Measurements from ENCODE around the gene GAL3ST2.
"Not testable (repeated sequence)": the region's sequence is repeated elsewhere in the genome, so short reads cannot be mapped to it uniquely, and the experiment has no call there.

The GAL3ST2 gene

GRCh38 chr2:241739651-241740050 is 37.0 kb upstream of the GAL3ST2 start:
- CTCF ChIA-PET = interaction anchor here (1.1 to 1.7 kb wide), 2 partner anchors 136 to 139 kb away, joined by 4 read pairs; no protein-coding TSS in a partner anchor
- DNase-seq = no peak
- peak overlapping the region; percentile 24 for H3K27ac Mint-ChIP-seq
- no peaks in the 10 kb centered on the region for H3K27me3 Mint-ChIP-seq
- H3K36me3 Mint-ChIP-seq = peaks cover 7% of the 10 kb centered on the region
- no peaks in the 10 kb centered on the region for H3K9me3 Mint-ChIP-seq
- peaks cover 46% of the 10 kb centered on the region for H3K4me1 Mint-ChIP-seq
- H3K4me3 Mint-ChIP-seq = no peak overlapping the region

DNA sequence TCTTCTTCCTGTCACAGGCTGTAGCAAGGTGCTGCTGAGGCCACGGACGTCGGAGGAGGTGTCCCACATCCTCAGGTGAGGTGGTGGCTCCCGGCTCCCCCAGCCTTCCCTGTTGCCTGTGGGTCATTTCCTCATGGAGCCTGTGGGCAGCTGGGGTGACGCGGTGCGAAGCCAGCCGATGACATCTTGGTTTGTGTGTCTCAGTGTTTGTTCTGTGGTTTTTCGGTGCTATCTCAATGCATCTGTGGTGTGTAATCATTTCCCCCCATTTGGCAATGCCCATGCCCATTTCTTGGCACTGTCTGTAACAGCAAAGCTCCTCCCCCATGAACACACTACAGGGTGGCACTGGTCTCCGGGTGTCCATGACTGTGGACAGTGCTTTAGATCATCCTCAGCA is 35.6 kb upstream of the GAL3ST2 start:
- CTCF ChIA-PET = interaction anchor here (0.6 kb wide), 1 partner anchor 83 kb away, joined by 3 read pairs; no protein-coding TSS in a partner anchor
- Mint-ChIP-seq H3K27ac (no peak overlapping the region), H3K36me3 (peaks cover 19% of the 10 kb centered on the region), H3K27me3 (no peaks in the 10 kb centered on the region), H3K4me3 (peak overlapping the region; percentile 45), H3K4me1 (peaks cover 42% of the 10 kb centered on the region), H3K9me3 (no peaks in the 10 kb centered on the region)
- no peak for DNase-seq

DNA sequence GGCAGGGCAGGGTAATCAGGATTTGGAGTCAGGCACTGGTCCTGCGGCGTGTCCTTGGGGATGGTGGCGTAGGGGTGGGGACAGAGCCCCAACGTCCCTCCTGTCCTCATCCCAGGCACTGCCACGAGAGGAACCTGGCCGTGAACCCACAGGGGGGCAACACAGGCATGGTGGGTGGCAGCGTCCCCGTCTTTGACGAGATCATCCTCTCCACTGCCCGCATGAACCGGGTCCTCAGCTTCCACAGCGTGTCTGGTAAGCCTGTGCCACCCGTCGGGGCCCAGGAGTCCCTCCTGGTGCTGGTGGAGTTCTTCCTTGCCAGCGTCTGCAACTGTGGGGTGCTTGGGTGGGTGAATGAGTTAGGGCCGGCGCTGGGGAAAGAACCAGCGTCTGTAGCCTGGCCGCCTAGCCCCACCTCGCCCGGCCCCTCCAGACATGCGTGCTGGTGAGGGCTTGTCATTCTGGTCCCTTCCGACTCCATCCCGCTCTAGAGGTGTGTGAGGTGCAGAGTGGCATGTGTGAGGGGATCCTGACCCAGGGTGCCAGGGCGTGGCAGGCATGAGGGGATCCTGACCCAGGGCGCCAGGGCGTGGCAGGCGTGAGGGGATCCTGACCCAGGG is 34.2 kb upstream of the GAL3ST2 start:
- no peaks in the 10 kb centered on the region for H3K27me3 Mint-ChIP-seq
- H3K4me3 Mint-ChIP-seq = no peak overlapping the region
- H3K27ac Mint-ChIP-seq = no peak overlapping the region
- H3K4me1 Mint-ChIP-seq = peaks cover 37% of the 10 kb centered on the region
- no peaks in the 10 kb centered on the region for H3K9me3 Mint-ChIP-seq
- peaks cover 23% of the 10 kb centered on the region for H3K36me3 Mint-ChIP-seq
- DNase-seq = no peak
- CTCF ChIA-PET = no interaction called here

- H3K4me3 Mint-ChIP-seq, H3K9me3 Mint-ChIP-seq, H3K27me3 Mint-ChIP-seq, CTCF ChIA-PET, H3K27ac Mint-ChIP-seq, DNase-seq: not testable (repeated sequence)
- H3K4me1 Mint-ChIP-seq = peaks cover 33% of the 10 kb centered on the region
- H3K36me3 Mint-ChIP-seq = peaks cover 26% of the 10 kb centered on the region
Measured at GRCh38 chr2:241743008-241743407, 33.6 kb upstream of the GAL3ST2 start.

DNA sequence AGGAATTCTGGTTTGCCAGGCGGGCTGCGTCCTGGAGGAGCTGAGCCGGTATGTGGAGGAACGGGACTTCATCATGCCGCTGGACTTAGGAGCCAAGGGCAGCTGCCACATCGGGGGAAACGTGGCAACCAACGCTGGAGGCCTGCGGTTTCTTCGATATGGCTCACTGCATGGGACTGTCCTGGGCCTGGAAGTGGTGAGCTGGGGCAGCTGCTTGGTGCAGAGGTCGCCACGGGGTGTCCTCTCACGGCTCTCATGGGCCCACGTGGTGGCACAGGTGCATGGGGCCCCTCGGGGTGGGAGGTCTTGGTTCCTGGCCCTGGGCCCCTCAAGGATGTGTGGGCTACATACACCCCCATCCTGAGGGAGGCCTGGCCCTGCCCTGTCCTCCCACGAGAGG is 33.0 kb upstream of the GAL3ST2 start:
- CTCF ChIA-PET = no interaction called here
- Mint-ChIP-seq H3K27ac (no peak overlapping the region), H3K4me3 (no peak overlapping the region), H3K36me3 (peaks cover 26% of the 10 kb centered on the region), H3K27me3 (no peaks in the 10 kb centered on the region), H3K4me1 (peaks cover 31% of the 10 kb centered on the region), H3K9me3 (no peaks in the 10 kb centered on the region)
- DNase-seq = no peak

- Mint-ChIP-seq H3K9me3 (no peaks in the 10 kb centered on the region), H3K36me3 (peaks cover 27% of the 10 kb centered on the region), H3K27me3 (no peaks in the 10 kb centered on the region), H3K4me1 (peaks cover 25% of the 10 kb centered on the region), H3K4me3 (no peak overlapping the region), H3K27ac (no peak overlapping the region)
- CTCF ChIA-PET = no interaction called here
- no peak for DNase-seq
Measured at GRCh38 chr2:241744028-241744754, 32.4 kb upstream of the GAL3ST2 start.

DNA sequence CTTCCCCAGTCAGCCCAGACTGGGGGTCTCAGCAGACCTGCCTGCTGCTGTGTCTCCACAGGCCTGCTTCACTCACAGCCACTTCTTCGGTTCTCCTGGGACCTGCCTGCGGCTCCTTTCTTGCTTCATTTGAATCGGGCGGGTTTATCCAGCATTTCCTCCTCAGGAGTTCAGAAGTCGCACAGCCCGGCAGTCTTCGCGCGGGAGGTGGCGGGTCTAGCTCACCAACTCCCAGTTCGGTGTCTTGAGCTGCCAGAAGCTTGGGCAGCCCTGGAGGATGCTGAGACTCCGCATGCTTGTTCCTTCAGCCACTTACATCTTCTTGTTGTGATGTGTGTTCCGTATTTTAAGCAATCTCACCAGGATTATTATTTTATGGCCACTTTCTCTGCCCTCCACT is 31.3 kb upstream of the GAL3ST2 start:
- Mint-ChIP-seq H3K4me3 (no peak overlapping the region), H3K4me1 (peaks cover 14% of the 10 kb centered on the region), H3K27me3 (no peaks in the 10 kb centered on the region), H3K9me3 (no peaks in the 10 kb centered on the region), H3K27ac (no peak overlapping the region), H3K36me3 (peaks cover 30% of the 10 kb centered on the region)
- CTCF ChIA-PET = no interaction called here
- no peak for DNase-seq

GRCh38 chr2:241746084-241746483 is 30.5 kb upstream of the GAL3ST2 start:
- H3K27me3 Mint-ChIP-seq = no peaks in the 10 kb centered on the region
- H3K27ac Mint-ChIP-seq = no peak overlapping the region
- no peak for DNase-seq
- H3K4me1 Mint-ChIP-seq = peaks cover 8% of the 10 kb centered on the region
- no peaks in the 10 kb centered on the region for H3K9me3 Mint-ChIP-seq
- CTCF ChIA-PET = no interaction called here
- H3K36me3 Mint-ChIP-seq = peaks cover 30% of the 10 kb centered on the region
- H3K4me3 Mint-ChIP-seq = no peak overlapping the region

- Mint-ChIP-seq H3K9me3 (no peaks in the 10 kb centered on the region), H3K27ac (no peak overlapping the region), H3K27me3 (no peaks in the 10 kb centered on the region), H3K4me1 (peaks cover 3% of the 10 kb centered on the region), H3K4me3 (no peak overlapping the region), H3K36me3 (peaks cover 32% of the 10 kb centered on the region)
- no peak for DNase-seq
- CTCF ChIA-PET = no interaction called here
Measured at GRCh38 chr2:241748468-241749256, 28.0 kb upstream of the GAL3ST2 start.

- Mint-ChIP-seq H3K4me1 (peaks cover 3% of the 10 kb centered on the region), H3K36me3 (peaks cover 24% of the 10 kb centered on the region), H3K9me3 (no peaks in the 10 kb centered on the region), H3K27me3 (no peaks in the 10 kb centered on the region), H3K4me3 (no peak overlapping the region), H3K27ac (no peak overlapping the region)
- CTCF ChIA-PET = interaction anchor here (1.3 kb wide), 1 partner anchor 18 kb away, joined by 3 read pairs; no protein-coding TSS in a partner anchor
- no peak for DNase-seq
Measured at GRCh38 chr2:241750076-241750840, 26.4 kb upstream of the GAL3ST2 start.

GRCh38 chr2:241751152-241751551 is 25.5 kb upstream of the GAL3ST2 start:
- peaks cover 16% of the 10 kb centered on the region for H3K36me3 Mint-ChIP-seq
- no peaks in the 10 kb centered on the region for H3K27me3 Mint-ChIP-seq
- CTCF ChIA-PET = no interaction called here
- no peaks in the 10 kb centered on the region for H3K9me3 Mint-ChIP-seq
- H3K27ac Mint-ChIP-seq = no peak overlapping the region
- no peak overlapping the region for H3K4me3 Mint-ChIP-seq
- H3K4me1 Mint-ChIP-seq = peaks cover 3% of the 10 kb centered on the region
- DNase-seq = no peak

GRCh38 chr2:241751776-241752175 is 24.8 kb upstream of the GAL3ST2 start:
- Mint-ChIP-seq H3K27me3 (no peaks in the 10 kb centered on the region), H3K9me3 (no peaks in the 10 kb centered on the region), H3K4me1 (peaks cover 3% of the 10 kb centered on the region), H3K27ac (no peak overlapping the region), H3K36me3 (peaks cover 15% of the 10 kb centered on the region), H3K4me3 (no peak overlapping the region)
- CTCF ChIA-PET = no interaction called here
- no peak for DNase-seq

DNA sequence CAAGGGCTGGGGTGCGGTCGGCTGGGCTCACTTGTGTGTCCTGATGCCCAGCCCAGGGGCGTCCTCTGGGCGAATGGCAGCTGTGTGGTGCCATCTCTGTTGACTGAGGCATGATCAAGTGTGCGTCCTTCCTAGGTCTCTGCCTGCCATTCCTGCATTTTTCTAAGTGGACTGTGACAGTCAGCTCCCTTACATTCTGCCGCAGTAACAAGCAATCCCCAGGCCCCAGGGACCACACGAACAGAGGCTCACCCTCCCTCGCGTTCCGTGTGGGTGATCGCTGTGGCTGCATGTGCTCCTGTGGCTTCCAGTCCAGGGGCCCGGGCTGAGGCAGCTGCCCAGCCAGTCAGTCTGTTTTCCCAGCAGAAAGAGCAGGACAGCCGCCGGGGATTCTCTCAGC is 24.4 kb upstream of the GAL3ST2 start:
- Mint-ChIP-seq H3K4me3 (no peak overlapping the region), H3K9me3 (no peaks in the 10 kb centered on the region), H3K27ac (no peak overlapping the region), H3K27me3 (no peaks in the 10 kb centered on the region), H3K36me3 (peaks cover 15% of the 10 kb centered on the region), H3K4me1 (peaks cover under 1% of the 10 kb centered on the region)
- CTCF ChIA-PET = no interaction called here
- DNase-seq = no peak

DNA sequence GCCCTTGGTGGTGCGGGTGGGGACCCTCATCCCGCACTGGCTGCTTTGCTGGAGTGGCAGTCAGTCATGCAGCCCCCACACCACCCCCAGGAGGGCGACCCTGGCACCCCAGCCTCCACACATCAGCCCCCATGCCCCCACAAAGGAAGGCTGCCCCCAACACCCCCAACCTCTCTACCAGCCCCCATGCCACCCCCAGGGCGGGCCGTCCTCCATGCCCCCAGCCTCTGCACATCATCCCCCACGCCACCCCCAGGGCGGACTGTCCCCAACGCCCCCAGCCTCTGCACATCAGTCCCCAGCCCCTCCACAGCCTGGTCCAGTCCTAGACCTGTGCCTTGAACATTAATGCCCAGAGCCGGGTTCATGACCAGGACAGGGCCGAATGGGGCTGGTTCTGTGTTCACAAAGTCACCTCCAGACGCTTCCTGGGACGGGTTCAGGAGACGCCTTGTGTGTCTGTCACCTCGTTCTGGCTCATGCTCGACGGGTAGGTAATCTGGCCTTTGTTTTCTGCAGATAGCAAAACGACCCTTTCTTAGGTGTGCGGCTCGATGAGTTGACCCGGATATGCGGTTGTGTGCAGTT is 23.8 kb upstream of the GAL3ST2 start:
- H3K4me3 Mint-ChIP-seq = no peak overlapping the region
- no peaks in the 10 kb centered on the region for H3K4me1 Mint-ChIP-seq
- H3K36me3 Mint-ChIP-seq = peaks cover 14% of the 10 kb centered on the region
- H3K9me3 Mint-ChIP-seq = no peaks in the 10 kb centered on the region
- no peak for DNase-seq
- CTCF ChIA-PET = no interaction called here
- no peaks in the 10 kb centered on the region for H3K27me3 Mint-ChIP-seq
- no peak overlapping the region for H3K27ac Mint-ChIP-seq

All from activated naive CD4-positive, alpha-beta T cell treated with anti-CD3 and anti-CD28 coated beads, Interleukin-2, amount 10 ng/mL, durations not matched to agents 7 days and 5 days (primary cell).